ENCODE results near the gene PTK7. TPM values are rescaled to one million over a fixed set of nuclear protein-coding genes. Genes with fewer than 3 reads are reported as not detected.

Gene PTK7
- total RNA-seq, 2 experiments from 2014 or later, result 1.2 to 1.6 TPM

- peaks cover 66% of the 10 kb centered on the region for H3K36me3 Mint-ChIP-seq (ENCODE audit: low read depth)
- H3K4me3 Mint-ChIP-seq, result no peak overlapping the region
- Histone ChIP-seq H3K9me3 (ENCODE audit: control insufficient read depth in 1 of 2, insufficient read depth in 1 of 2, low read length in 2 of 2) (no peaks in the 10 kb centered on the region), H3K4me1 (ENCODE audit: insufficient read depth, low read length) (no peaks in the 10 kb centered on the region), H3K27me3 (ENCODE audit: control insufficient read depth in 1 of 2, insufficient read depth in 2 of 2, low read length in 2 of 2) (no peaks in the 10 kb centered on the region), H3K36me3 (ENCODE audit: insufficient read depth, low read length) (peaks cover 72% of the 10 kb centered on the region), H3K4me3 (ENCODE audit: low read length) (no peak overlapping the region), H3K27ac (ENCODE audit: low read depth in 1 of 2, low read length in 2 of 2) (no peak overlapping the region)
- H3K27me3 Mint-ChIP-seq, result no peaks in the 10 kb centered on the region
- POLR2A ChIA-PET, result no interaction called here
- H3K9me3 Mint-ChIP-seq, result no peaks in the 10 kb centered on the region
- TF ChIP-seq CTCF (IDR thresholded peaks at IDR 0.05), result no peak
- H3K27ac Mint-ChIP-seq, result no peak overlapping the region
- peak in 1 of 14 experiments; percentile 28 for DNase-seq
- ATAC-seq (ENCODE audit: poor library complexity), result no peak
- intact Hi-C loops (cut with DNase I, micrococcal nuclease), result no loop called here
- CTCF ChIA-PET, result interaction anchor here (0.9 kb wide), 1 partner anchor 63 kb away, joined by 3 read pairs; no protein-coding TSS in a partner anchor
- H3K4me1 Mint-ChIP-seq (ENCODE audit: low read depth), result no peaks in the 10 kb centered on the region
These were observed 124.4 kb downstream of the PTK7 start for GRCh38 chr6:43200541-43200940.

DNA sequence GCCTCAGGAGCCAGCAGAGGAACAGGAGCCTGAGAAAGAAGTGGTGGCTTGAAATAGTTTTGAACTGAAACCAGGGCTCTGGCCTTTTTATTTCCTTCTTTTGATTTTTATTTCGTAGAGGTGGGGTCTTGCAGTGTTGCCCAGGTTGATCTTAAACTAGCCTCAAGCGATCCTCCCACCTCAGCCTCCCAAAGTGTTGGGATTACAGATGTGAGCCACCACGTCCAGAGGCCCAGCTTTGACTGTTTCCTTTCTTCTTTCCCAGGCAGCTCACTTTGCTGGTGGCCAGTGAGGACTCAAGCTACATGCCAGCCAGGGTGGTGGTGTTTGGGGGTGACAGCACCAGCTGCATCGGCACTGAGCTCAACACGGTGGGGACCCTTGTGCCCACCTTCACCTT is 126.3 kb downstream of the PTK7 start:
- ChIA-PET POLR2A (no interaction called here), CTCF (no interaction called here)
- no peak for TF ChIP-seq CTCF (IDR thresholded peaks at IDR 0.05)

DNA sequence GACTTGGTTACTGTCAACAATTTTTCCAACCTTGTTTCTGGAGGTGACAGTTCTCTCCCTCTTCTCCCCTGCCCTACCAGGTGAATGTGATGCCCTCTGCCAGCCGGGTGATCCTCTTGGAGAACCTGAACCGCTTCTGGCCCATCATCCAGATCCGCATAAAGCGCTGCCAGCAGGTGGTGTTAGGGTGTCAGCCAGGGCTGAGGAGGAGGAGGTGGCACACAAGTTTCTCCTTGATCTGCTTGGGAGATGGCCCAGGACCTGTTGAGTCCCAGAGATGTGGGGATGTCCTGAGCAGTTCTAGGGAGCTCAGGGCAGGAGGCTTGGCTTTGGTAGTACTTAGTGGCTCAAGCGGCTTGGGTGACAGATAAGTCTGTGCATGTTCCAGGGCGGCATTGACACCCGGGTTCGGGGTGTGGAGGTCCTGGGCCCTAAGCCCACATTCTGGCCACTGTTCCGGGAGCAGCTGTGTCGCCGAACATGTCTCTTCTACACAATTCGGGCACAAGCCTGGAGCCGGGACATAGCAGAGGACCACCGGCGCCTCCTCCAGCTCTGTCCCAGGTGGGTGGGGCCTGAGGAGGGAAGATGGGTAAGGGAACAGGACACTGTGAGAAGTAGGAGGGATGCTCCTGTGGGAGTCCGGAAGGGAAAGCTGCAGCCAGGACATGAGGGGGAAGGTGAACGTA is 127.1 kb downstream of the PTK7 start:
- H3K27ac Mint-ChIP-seq, result no peak overlapping the region
- Histone ChIP-seq H3K36me3 (ENCODE audit: insufficient read depth, low read length) (peaks cover 60% of the 10 kb centered on the region), H3K4me3 (ENCODE audit: low read length) (no peak overlapping the region), H3K4me1 (ENCODE audit: insufficient read depth, low read length) (no peaks in the 10 kb centered on the region), H3K27me3 (ENCODE audit: control insufficient read depth in 1 of 2, insufficient read depth in 2 of 2, low read length in 2 of 2) (no peaks in the 10 kb centered on the region), H3K9me3 (ENCODE audit: control insufficient read depth in 1 of 2, insufficient read depth in 1 of 2, low read length in 2 of 2) (no peaks in the 10 kb centered on the region), H3K27ac (ENCODE audit: low read depth in 1 of 2, low read length in 2 of 2) (no peak overlapping the region)
- H3K4me1 Mint-ChIP-seq (ENCODE audit: low read depth), result no peaks in the 10 kb centered on the region
- H3K4me3 Mint-ChIP-seq, result no peak overlapping the region
- intact Hi-C loops (cut with DNase I, micrococcal nuclease), result no loop called here
- H3K27me3 Mint-ChIP-seq, result no peaks in the 10 kb centered on the region
- peak in 1 of 14 experiments; percentile 29 for DNase-seq
- POLR2A ChIA-PET, result no interaction called here
- peaks cover 63% of the 10 kb centered on the region for H3K36me3 Mint-ChIP-seq (ENCODE audit: low read depth)
- CTCF ChIA-PET, result no interaction called here
- no peak for TF ChIP-seq CTCF (IDR thresholded peaks at IDR 0.05)
- no peak for ATAC-seq (ENCODE audit: poor library complexity)
- H3K9me3 Mint-ChIP-seq, result no peaks in the 10 kb centered on the region

More for the DNA sequence above, 126.3 kb downstream of the PTK7 start:
- Mint-ChIP-seq H3K27ac (peak overlapping the region; percentile 36), H3K4me1 (ENCODE audit: low read depth) (no peaks in the 10 kb centered on the region), H3K36me3 (ENCODE audit: low read depth) (peaks cover 68% of the 10 kb centered on the region), H3K27me3 (no peaks in the 10 kb centered on the region), H3K9me3 (no peaks in the 10 kb centered on the region), H3K4me3 (no peak overlapping the region)
- H3K4me3 ChIP-seq (ENCODE audit: low read length), result no peak overlapping the region
- intact Hi-C loops (cut with DNase I, micrococcal nuclease), result no loop called here
- no peaks in the 10 kb centered on the region for H3K9me3 ChIP-seq (ENCODE audit: control insufficient read depth in 1 of 2, insufficient read depth in 1 of 2, low read length in 2 of 2)
- no peak for ATAC-seq (ENCODE audit: poor library complexity)
- H3K27ac ChIP-seq (ENCODE audit: low read depth in 1 of 2, low read length in 2 of 2), result no peak overlapping the region
- no peak for DNase-seq
- no peaks in the 10 kb centered on the region for H3K4me1 ChIP-seq (ENCODE audit: insufficient read depth, low read length)
- no peaks in the 10 kb centered on the region for H3K27me3 ChIP-seq (ENCODE audit: control insufficient read depth in 1 of 2, insufficient read depth in 2 of 2, low read length in 2 of 2)
- peaks cover 67% of the 10 kb centered on the region for H3K36me3 ChIP-seq (ENCODE audit: insufficient read depth, low read length)
